ACC112 (cell line): ENCODE data around the gene ANXA11.
"Not testable (repeated sequence)": the region's sequence is repeated elsewhere in the genome, so short reads cannot be mapped to it uniquely, and the experiment has no call there.

Experiments
- H2AFZ ChIP-seq: fragments of 200-600 bp; sonication (generic); one replicate; pipeline ENCODE4 v1.6.0; 2017; ENCODE audit warnings: antibody characterized with exemption, low read length; ENCODE audit not compliant: unreplicated experiment
- H3K27ac ChIP-seq: fragments of 200-600 bp; sonication (generic); 2 replicates; pipeline ENCODE4 v1.5.1; 2014; ENCODE audit warnings: low read depth, mild to moderate bottlenecking, antibody characterized with exemption, low read length, moderate library complexity
- H3K27me3 ChIP-seq: fragments of 200-600 bp; sonication (generic); 2 replicates; pipeline ENCODE4 v1.6.1; 2014; ENCODE audit warnings: mild to moderate bottlenecking, antibody characterized with exemption, low read length, moderate library complexity, mixed read lengths; ENCODE audit not compliant: insufficient read depth
- H3K36me3 ChIP-seq: fragments of 200-600 bp; sonication (generic); 2 replicates; pipeline ENCODE4 v1.6.1; 2016; ENCODE audit warnings: mild to moderate bottlenecking, antibody characterized with exemption, low read length, moderate library complexity, mixed read lengths; ENCODE audit not compliant: insufficient read depth
- H3K4me1 ChIP-seq: fragments of 200-600 bp; sonication (generic); one replicate; pipeline ENCODE4 v1.6.1; 2016; ENCODE audit warnings: low read length, mixed read lengths; ENCODE audit not compliant: insufficient read depth, unreplicated experiment, control insufficient read depth
- H3K4me3 ChIP-seq: fragments of 200-600 bp; sonication (generic); 2 replicates; pipeline ENCODE4 v1.5.1; 2014; ENCODE audit warnings: mild to moderate bottlenecking, low read depth, low read length
- H3K79me2 ChIP-seq: fragments of 200-600 bp; sonication (generic); one replicate; pipeline ENCODE4 v1.6.0; 2016; ENCODE audit warnings: low read length; ENCODE audit not compliant: control insufficient read depth, unreplicated experiment, insufficient read depth

The ANXA11 gene

DNA sequence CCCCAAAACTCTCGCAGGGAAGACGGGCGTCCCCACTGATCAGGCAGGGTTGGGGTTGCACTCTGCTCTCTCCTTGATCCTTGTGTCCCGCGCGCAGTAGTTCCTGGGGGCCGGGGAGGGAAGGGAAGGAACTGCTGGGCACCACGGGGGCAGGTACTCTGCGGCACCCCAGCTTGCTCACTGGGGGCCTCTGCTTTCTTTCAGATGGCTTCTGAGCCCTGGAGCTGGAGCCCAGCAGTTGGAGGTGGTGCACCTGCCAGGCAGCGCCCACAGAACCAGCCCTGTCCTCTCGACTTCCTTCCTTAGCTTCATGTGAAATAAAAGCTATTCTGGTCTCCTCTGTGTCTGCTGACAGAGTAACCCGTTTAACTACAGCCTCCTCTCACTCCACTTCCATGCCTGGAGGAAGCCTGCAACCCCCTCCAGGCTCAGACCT is 60.6 kb downstream of the ANXA11 start:
- peaks cover 14% of the 10 kb centered on the region for H3K4me1 ChIP-seq
- H2AFZ ChIP-seq = no peak overlapping the region
- no peak overlapping the region for H3K4me3 ChIP-seq
- H3K36me3 ChIP-seq = peaks cover 13% of the 10 kb centered on the region; the same call in 1 of the 2 replicates
- no peaks in the 10 kb centered on the region for H3K27me3 ChIP-seq
- H3K27ac ChIP-seq = peak overlapping the region; percentile 76; the same call in 1 of the 2 replicates
- H3K79me2 ChIP-seq = no peaks in the 10 kb centered on the region

DNA sequence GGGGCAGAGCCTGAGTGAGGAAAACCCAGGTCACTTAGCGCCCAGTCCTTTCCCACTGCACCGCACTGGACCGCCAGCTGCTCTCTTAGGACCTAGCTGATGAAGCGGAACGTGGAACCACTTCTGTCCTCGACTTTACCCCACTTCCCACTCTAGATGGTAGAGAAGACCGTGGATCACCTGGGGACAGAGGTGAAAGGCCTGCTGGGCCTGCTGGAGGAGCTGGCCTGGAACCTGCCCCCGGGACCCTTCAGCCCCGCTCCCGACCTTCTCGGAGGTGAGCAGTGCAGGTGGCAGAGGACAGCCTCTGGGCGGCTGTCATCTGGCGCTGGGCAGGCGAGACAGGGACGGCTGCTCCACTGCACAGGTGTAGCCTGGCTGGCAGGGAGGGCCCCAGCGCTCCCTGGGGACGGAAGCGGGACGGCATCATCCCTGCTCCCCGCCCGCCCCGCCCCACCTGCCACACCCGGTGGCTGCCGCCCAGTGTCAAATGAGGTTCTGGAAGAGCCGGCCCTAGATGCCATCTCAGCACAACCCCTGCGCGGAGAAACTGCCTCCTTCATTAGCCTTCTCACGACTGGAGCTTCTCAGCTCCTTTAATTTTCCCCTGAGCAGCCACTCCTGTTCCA is 61.2 kb downstream of the ANXA11 start:
- H2AFZ ChIP-seq = no peak overlapping the region
- H3K79me2 ChIP-seq = no peaks in the 10 kb centered on the region
- peaks cover 8% of the 10 kb centered on the region; the same call in 1 of the 2 replicates for H3K36me3 ChIP-seq
- peaks cover 14% of the 10 kb centered on the region for H3K4me1 ChIP-seq
- no peak overlapping the region for H3K27ac ChIP-seq
- H3K27me3 ChIP-seq = no peaks in the 10 kb centered on the region
- no peak overlapping the region for H3K4me3 ChIP-seq

DNA sequence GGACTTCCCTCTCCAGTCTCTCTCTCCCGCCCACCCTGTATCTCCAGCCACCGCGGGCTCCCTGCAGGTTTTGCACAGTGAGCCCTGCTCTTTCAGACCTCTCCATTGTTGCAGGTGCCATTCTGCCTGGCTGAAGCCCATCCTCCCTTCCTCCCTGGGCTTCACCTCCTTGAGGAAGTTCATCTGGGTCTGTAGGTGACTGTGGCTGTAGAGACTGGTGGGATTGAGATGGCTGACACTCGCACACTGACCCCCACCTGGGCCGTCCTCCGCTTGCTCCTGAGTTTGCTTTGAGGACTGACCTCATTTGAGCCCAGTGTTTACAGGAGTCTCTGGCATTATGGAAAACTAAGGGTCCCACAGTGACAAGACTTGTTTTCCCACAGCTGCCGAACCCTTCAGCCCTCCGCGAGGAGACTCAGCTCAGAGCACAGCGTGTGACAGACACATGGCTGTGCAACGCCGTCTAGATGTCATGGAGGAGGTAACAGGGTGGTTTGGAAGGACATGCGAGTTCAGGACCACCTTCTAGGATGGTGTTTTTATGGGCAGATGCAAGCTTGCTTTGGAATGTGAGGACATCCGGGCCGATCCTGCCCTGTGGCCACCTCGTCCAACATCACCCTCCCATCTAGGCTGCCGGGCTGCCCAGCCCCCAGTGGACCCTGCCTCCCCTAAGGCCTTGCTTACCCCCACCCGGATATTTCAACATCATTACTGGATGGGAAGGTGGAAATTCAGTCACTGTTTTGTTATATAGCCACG is 63.5 kb downstream of the ANXA11 start:
- Histone ChIP-seq H3K4me1 (peaks cover 26% of the 10 kb centered on the region), H3K27ac (no peak overlapping the region), H3K4me3 (no peak overlapping the region), H3K79me2 (peaks cover 4% of the 10 kb centered on the region), H3K36me3 (no peaks in the 10 kb centered on the region), H3K27me3 (no peaks in the 10 kb centered on the region), H2AFZ (no peak overlapping the region)

DNA sequence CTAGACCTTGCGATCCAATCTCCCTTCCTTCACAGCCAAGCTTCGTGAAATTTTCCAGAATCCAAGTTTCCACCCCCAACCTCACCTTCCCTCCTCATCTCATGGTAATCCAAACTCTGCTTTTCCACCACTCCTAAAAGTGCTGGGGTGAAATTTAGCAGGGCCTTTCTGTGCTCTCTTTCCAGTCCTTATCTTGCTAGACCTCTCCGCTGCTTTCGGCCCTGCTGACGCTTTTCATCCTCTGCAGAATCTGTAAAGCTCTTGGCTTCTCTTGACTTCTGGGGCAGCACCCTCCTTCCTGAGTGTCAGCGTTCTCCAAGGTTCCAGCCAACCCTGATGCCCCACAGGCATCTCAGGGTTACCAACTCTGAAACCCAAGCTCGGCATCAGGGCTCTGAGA is 65.1 kb downstream of the ANXA11 start:
- no peaks in the 10 kb centered on the region for H3K36me3 ChIP-seq
- no peak overlapping the region for H3K27ac ChIP-seq
- peaks cover 25% of the 10 kb centered on the region for H3K4me1 ChIP-seq
- H3K4me3 ChIP-seq = no peak overlapping the region
- no peaks in the 10 kb centered on the region for H3K27me3 ChIP-seq
- H2AFZ ChIP-seq = no peak overlapping the region
- peaks cover 4% of the 10 kb centered on the region for H3K79me2 ChIP-seq

DNA sequence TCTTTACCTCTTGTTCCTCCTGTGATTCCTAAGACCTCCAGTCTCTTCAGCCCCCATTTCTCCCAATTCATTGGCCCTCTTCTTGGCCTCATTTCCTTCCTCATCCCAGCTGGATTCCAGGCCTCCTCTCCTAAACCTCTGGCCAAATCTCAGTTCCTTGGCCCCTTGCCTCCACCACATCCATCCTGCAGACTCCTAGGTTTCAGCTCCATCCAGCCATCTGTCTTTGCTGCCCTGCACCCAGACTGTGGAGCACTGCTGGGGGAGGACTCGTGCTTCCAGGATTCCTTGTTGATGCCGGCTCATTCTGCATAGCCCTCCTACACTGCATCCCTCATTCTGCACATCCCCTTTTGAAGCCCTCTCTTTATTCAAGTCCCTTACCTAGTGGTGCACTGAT is 66.1 kb downstream of the ANXA11 start:
- Histone ChIP-seq H3K79me2 (peaks cover 9% of the 10 kb centered on the region), H3K27ac (no peak overlapping the region), H3K4me3 (no peak overlapping the region), H2AFZ (no peak overlapping the region), H3K36me3 (no peaks in the 10 kb centered on the region), H3K4me1 (peaks cover 28% of the 10 kb centered on the region), H3K27me3 (no peaks in the 10 kb centered on the region)

DNA sequence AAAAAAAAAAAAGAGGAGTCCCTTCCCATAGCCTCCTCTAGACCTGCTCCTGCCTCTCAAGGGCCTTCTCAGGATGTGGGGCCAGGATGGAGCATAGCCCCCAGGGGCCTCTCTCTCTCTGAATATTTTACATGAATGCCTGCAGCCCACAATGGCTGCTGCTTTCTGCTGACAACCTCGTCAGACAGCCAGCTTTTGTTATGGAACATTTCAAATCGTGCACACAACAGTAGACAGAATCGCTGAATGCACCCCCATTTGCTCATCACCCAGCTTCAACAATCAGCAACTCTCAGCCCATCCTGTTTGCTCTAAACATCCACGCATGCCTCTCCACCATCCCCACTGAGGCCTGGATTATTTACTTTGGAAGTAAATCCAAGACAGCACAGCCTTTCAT is 67.4 kb downstream of the ANXA11 start:
- H3K4me1 ChIP-seq = peaks cover 28% of the 10 kb centered on the region
- no peaks in the 10 kb centered on the region for H3K27me3 ChIP-seq
- H2AFZ ChIP-seq = no peak overlapping the region
- no peaks in the 10 kb centered on the region for H3K36me3 ChIP-seq
- peaks cover 9% of the 10 kb centered on the region for H3K79me2 ChIP-seq
- H3K27ac ChIP-seq = no peak overlapping the region
- no peak overlapping the region for H3K4me3 ChIP-seq

DNA sequence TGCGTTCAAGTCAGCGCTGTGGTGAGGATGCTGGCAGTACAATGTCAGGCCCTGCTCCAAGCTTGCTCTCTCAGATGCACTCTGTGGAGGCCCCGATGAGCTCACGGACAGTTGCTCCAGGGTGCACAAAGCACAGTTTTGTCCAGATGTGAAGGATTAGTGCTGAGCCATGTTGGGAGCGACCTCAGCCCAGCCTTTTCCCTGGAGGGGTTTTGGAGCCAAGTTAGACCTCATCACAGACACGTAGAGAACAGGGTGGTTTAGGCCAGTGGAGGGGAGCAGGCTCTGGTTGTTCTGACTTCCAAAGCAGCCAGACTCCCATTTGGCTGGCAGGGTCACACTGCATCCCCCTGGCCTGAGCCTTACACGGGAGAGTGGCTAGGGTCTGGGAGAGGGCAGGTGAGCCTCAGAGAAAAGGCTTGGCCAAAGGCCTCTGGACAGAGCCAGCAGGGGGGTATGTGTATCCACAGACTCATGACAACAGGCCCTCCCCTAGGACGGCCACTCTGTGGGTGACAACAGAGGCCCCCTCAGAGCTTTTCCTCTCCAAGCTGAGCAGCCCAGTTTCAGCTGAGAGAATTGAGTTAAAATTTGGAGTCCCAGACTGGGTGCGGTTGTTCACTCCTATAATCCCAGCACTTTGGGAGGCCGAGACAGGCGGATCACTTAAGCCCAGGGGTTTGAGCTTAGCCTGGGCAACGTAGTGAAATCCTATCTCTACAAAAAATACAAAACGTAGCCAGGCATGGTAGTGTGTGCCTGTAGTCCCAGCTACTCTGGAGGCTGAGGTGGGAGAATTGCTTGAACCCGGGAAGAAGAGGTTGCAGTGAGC is 68.1 kb downstream of the ANXA11 start:
- H3K79me2 ChIP-seq = peaks cover 9% of the 10 kb centered on the region
- H2AFZ ChIP-seq = no peak overlapping the region
- no peaks in the 10 kb centered on the region for H3K27me3 ChIP-seq
- H3K4me3 ChIP-seq = peak overlapping the region; percentile 25; the same call in 1 of the 2 replicates
- H3K36me3 ChIP-seq = no peaks in the 10 kb centered on the region
- H3K27ac ChIP-seq = peak overlapping the region; percentile 92
- peaks cover 28% of the 10 kb centered on the region for H3K4me1 ChIP-seq

DNA sequence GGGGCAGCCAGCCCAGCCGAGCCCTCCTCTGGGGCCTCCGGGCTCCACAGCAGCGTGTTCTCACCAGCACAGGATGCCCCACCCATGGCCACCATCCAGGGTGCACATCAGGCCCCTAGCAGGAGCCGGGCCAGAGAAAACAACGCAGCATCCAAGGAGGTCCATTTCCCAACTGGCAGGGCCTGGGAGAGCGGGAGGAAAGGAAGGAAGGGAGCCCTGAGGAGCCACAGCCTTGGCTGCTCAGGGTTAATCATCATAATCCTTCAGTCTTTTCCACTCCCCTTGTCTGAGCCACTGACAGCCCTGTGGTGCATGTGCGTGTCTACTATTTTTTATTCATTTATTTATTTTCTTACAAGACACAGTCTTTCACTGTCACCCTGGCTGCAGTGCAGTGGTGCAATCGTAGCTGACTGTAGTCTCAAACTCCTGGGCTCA is 69.2 kb downstream of the ANXA11 start:
- peak overlapping the region; percentile 92 for H3K27ac ChIP-seq

DNA sequence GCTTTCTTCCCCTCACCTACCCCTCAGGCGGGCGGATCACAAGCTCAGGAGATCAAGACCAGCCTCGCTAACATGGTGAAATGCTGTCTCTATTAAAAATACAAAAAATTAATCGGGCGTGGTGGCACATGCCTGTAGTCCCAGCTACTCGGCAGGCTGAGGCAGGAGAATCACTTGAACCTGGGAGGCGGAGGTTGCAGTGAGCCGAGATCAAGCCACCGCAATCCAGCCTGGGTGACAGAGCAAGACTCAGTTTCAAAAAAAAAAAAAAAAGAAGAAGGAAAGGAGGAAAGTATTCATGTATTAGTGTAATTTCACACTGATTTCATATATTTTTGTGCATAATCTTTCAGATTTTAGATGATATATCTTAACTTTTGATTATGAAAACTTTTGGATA is 71.7 kb downstream of the ANXA11 start:
- H3K79me2 ChIP-seq, H3K27me3 ChIP-seq, H3K36me3 ChIP-seq, H2AFZ ChIP-seq: not testable (repeated sequence)
- H3K27ac ChIP-seq = peak overlapping the region; percentile 35; the same call in 1 of the 2 replicates
- H3K4me3 ChIP-seq = peak overlapping the region; percentile 83
- H3K4me1 ChIP-seq = peaks cover 38% of the 10 kb centered on the region

More for the DNA sequence above, 69.2 kb downstream of the ANXA11 start:
- Histone ChIP-seq H3K4me3 (peak overlapping the region; percentile 42), H3K27me3 (no peaks in the 10 kb centered on the region), H3K79me2 (peaks cover 9% of the 10 kb centered on the region), H2AFZ (no peak overlapping the region), H3K4me1 (peaks cover 38% of the 10 kb centered on the region), H3K36me3 (no peaks in the 10 kb centered on the region)

DNA sequence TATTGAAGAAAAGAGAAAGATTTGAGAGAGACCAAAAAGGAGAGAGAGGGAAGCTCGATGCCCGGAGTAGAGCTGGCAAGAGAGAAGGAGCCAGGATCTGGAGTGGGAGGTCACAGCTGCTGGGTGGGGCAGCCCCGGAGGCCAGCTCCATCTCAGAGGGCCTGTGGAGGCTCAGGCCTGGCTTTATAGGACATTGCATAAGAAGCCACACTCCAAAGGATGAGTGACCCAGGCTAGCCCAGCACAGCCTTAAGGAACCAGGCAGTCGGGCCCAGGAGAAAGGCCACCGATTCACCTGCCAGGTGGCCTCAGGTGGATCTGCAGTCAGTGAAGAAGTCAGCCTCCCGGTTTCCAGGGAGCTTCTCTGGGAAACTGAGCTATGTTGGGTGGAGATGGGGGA is 72.1 kb downstream of the ANXA11 start:
- Histone ChIP-seq H3K4me1 (peaks cover 37% of the 10 kb centered on the region), H3K79me2 (peaks cover 5% of the 10 kb centered on the region), H3K36me3 (no peaks in the 10 kb centered on the region), H3K27me3 (no peaks in the 10 kb centered on the region), H3K4me3 (peak overlapping the region; percentile 83), H2AFZ (peak overlapping the region; percentile 75), H3K27ac (peak overlapping the region; percentile 49)
